ENCODE results near the gene PIGS.

- TF ChIP-seq SRSF1 (IDR thresholded peaks at IDR 0.05; ENCODE audit: low read depth, low read length) (no peak), POLR2A (conservative IDR thresholded peaks at IDR 0.05) (no peak), ZNF518B (CRISPR knock-in tag; IDR thresholded peaks at IDR 0.05) (no peak), HNRNPUL1 (IDR thresholded peaks at IDR 0.05; ENCODE audit: low read length) (no peak)
Observed at GRCh38 chr17:28569446-28569845, 1.9 kb downstream of the PIGS start.
